H9 (cell line): ENCODE measurements around the gene LRRC51. TPM values are rescaled to one million over a fixed set of nuclear protein-coding genes. Genes with fewer than 3 reads are reported as not detected.

Source experiments
- DNase-seq: peaks from one replicate; pipeline ENCODE4 v3.0.0-alpha.2; 2017
- H2AFZ ChIP-seq: one replicate; pipeline ENCODE4 v1.6.1; 2013; ENCODE audit warnings: mild to moderate bottlenecking, low read length, control low read depth, moderate library complexity
- H2AK5ac ChIP-seq: 2 replicates; pipeline ENCODE4 v1.6.1; 2013; ENCODE audit warnings: low read length, control low read depth, mixed read lengths; ENCODE audit not compliant: insufficient read length
- H2BK120ac ChIP-seq: one replicate; pipeline ENCODE4 v1.6.1; 2013; ENCODE audit warnings: low read depth, mild to moderate bottlenecking, low read length, control low read depth, inconsistent platforms; ENCODE audit not compliant: poor library complexity, severe bottlenecking
- H2BK12ac ChIP-seq: 2 replicates; pipeline ENCODE4 v1.6.1; 2013; ENCODE audit warnings: low read length, control low read depth, mixed read lengths, low read depth; ENCODE audit not compliant: insufficient read length
- H2BK15ac ChIP-seq: 2 replicates; pipeline ENCODE4 v1.6.1; 2013; ENCODE audit warnings: low read depth, low read length, control low read depth
- H2BK20ac ChIP-seq: one replicate; pipeline ENCODE4 v1.6.1; 2013; ENCODE audit warnings: low read depth, mild to moderate bottlenecking, low read length, control low read depth, inconsistent platforms; ENCODE audit not compliant: poor library complexity, severe bottlenecking
- H2BK5ac ChIP-seq: 2 replicates; pipeline ENCODE4 v1.6.1; 2013; ENCODE audit warnings: low read length, control low read depth, mixed read lengths; ENCODE audit not compliant: insufficient read length
- H3K14ac ChIP-seq: 2 replicates; pipeline ENCODE4 v1.6.1; 2013; ENCODE audit warnings: low read length, control low read depth; ENCODE audit not compliant: insufficient read depth
- H3K18ac ChIP-seq: 2 replicates; pipeline ENCODE4 v1.6.1; 2013; ENCODE audit warnings: low read depth, mild to moderate bottlenecking, mixed read lengths, low read length, control low read depth; ENCODE audit not compliant: insufficient read length
- H3K23ac ChIP-seq: 2 replicates; pipeline ENCODE4 v1.6.1; 2013; ENCODE audit warnings: low read length, control low read depth, mixed read lengths, low read depth; ENCODE audit not compliant: insufficient read length
- H3K23me2 ChIP-seq: 2 replicates; pipeline ENCODE4 v1.6.1; 2013; ENCODE audit warnings: low read depth, mild to moderate bottlenecking, mixed read lengths, low read length, control low read depth; ENCODE audit not compliant: insufficient read length, poor library complexity, severe bottlenecking
- H3K27ac ChIP-seq: 2 replicates; pipeline ENCODE4 v1.5.1; 2013; ENCODE audit warnings: low read length, control low read depth, mixed read lengths, low read depth; ENCODE audit not compliant: insufficient read length
- H3K27me3 ChIP-seq: 2 replicates; pipeline ENCODE4 v1.6.1; 2013; ENCODE audit warnings: low read length, control low read depth, inconsistent platforms; ENCODE audit not compliant: insufficient read depth
- H3K4ac ChIP-seq: 2 replicates; pipeline ENCODE4 v1.6.1; 2013; ENCODE audit warnings: low read depth, mild to moderate bottlenecking, control low read depth, inconsistent platforms, low read length, moderate library complexity
- H3K4me1 ChIP-seq: 2 replicates; pipeline ENCODE4 v1.6.1; 2013; ENCODE audit warnings: low read length, control low read depth, inconsistent platforms; ENCODE audit not compliant: insufficient read depth
- H3K4me2 ChIP-seq: 2 replicates; pipeline ENCODE4 v1.6.1; 2013; ENCODE audit warnings: low read length, control low read depth, mixed read lengths; ENCODE audit not compliant: insufficient read length, insufficient read depth
- H3K56ac ChIP-seq: 2 replicates; pipeline ENCODE4 v1.6.1; 2013; ENCODE audit warnings: low read depth, mild to moderate bottlenecking, mixed read lengths, low read length, control low read depth; ENCODE audit not compliant: insufficient read length
- H3K79me1 ChIP-seq: 2 replicates; pipeline ENCODE4 v1.6.1; 2013; ENCODE audit warnings: low read depth, mild to moderate bottlenecking, moderate library complexity, low read length, control low read depth, inconsistent platforms; ENCODE audit not compliant: insufficient read depth, poor library complexity, severe bottlenecking
- H3K79me2 ChIP-seq: 2 replicates; pipeline ENCODE4 v1.6.1; 2013; ENCODE audit warnings: low read length, control low read depth, inconsistent platforms; ENCODE audit not compliant: insufficient read depth
- H3K9ac ChIP-seq: 2 replicates; pipeline ENCODE4 v1.6.1; 2013; ENCODE audit warnings: low read length, control low read depth, mixed read lengths; ENCODE audit not compliant: insufficient read length; ENCODE audit errors: extremely low read depth
- H3K9me3 ChIP-seq: one replicate; pipeline ENCODE4 v1.6.1; 2013; ENCODE audit warnings: low read depth, low read length, inconsistent platforms; ENCODE audit not compliant: control insufficient read depth
- H3T11ph ChIP-seq: one replicate; pipeline ENCODE4 v1.6.1; 2013; ENCODE audit warnings: mild to moderate bottlenecking, low read length, control low read depth, inconsistent platforms
- H4K20me1 ChIP-seq: one replicate; pipeline ENCODE4 v1.6.1; 2013; ENCODE audit not compliant: control insufficient read depth, insufficient read length, insufficient read depth
- H4K5ac ChIP-seq: 2 replicates; pipeline ENCODE4 v1.6.1; 2013; ENCODE audit warnings: low read depth, mild to moderate bottlenecking, mixed read lengths, low read length, control low read depth; ENCODE audit not compliant: insufficient read length
- H4K8ac ChIP-seq: replicated peaks from 2 replicates; pipeline ENCODE4 v1.6.1; 2013; ENCODE audit warnings: low read length, control low read depth, mixed read lengths, low read depth; ENCODE audit not compliant: insufficient read length
- H4K91ac ChIP-seq: 2 replicates; pipeline ENCODE4 v1.6.1; 2013; ENCODE audit warnings: low read depth, mild to moderate bottlenecking, moderate library complexity, mixed read lengths, low read length, control low read depth; ENCODE audit not compliant: insufficient read length
- H3K27ac Mint-ChIP-seq, 3 experiments: 2 replicates in 2 of 3; 3 replicates in 1 of 3; pipeline ENCODE4 v1.8.0; 2020 to 2021; ENCODE audit warnings: mixed read lengths in 3 of 3, mild to moderate bottlenecking in 1 of 3, moderate library complexity in 1 of 3
- H3K27me3 Mint-ChIP-seq: 2 replicates; pipeline ENCODE4 v1.8.0; 2021; ENCODE audit warnings: low read depth, mild to moderate bottlenecking, moderate library complexity, mixed read lengths
- H3K36me3 Mint-ChIP-seq, 3 experiments: 2 replicates in 2 of 3; 3 replicates in 1 of 3; pipeline ENCODE4 v1.8.0; 2020 to 2021; ENCODE audit warnings: low read depth in 3 of 3, mixed read lengths in 3 of 3; ENCODE audit not compliant: insufficient read depth in 1 of 3
- H3K4me1 Mint-ChIP-seq, 2 experiments: 2 replicates each; pipeline ENCODE4 v1.8.0; 2020; ENCODE audit warnings: mixed read lengths in 2 of 2
- H3K4me3 Mint-ChIP-seq, 2 experiments: 2 replicates in 1 of 2; 3 replicates in 1 of 2; pipeline ENCODE4 v1.8.0; 2020 to 2021; ENCODE audit warnings: mild to moderate bottlenecking in 2 of 2, mixed read lengths in 2 of 2, moderate library complexity in 1 of 2
- H3K9me3 Mint-ChIP-seq, 2 experiments: 2 replicates in 1 of 2; 3 replicates in 1 of 2; pipeline ENCODE4 v1.8.0; 2020; ENCODE audit warnings: mild to moderate bottlenecking in 2 of 2, mixed read lengths in 2 of 2, moderate library complexity in 1 of 2
- WGBS: extraction: QIAGEN DNeasy Blood & Tissue Kit; methylation state at CpG from one replicate; pipeline ENCODE4 v1.1.7; 2013; ENCODE audit warnings: missing lambda C conversion rate, low lambda C conversion rate, mixed read lengths; ENCODE audit not compliant: insufficient read length; ENCODE audit errors: extremely low coverage; 5-methylcytosine and 5-hydroxymethylcytosine counted together
- total RNA-seq: library from RNA; stranded (reverse); gene quantifications from 2 replicates; pipeline ENCODE4 v1.2.1, GENCODE V29; 2021
- TF ChIP-seq, protein P1 (sequence below): fragments of 200-600 bp; sonication (generic); conservative IDR thresholded peaks from 3 replicates; pipeline ENCODE4 v1.8.0; 2021; ENCODE audit warnings: antibody characterized with exemption, mild to moderate bottlenecking

LRRC51 gene
- total RNA-seq, 1 experiment from 2014 or later: 3.1 TPM

DNA sequence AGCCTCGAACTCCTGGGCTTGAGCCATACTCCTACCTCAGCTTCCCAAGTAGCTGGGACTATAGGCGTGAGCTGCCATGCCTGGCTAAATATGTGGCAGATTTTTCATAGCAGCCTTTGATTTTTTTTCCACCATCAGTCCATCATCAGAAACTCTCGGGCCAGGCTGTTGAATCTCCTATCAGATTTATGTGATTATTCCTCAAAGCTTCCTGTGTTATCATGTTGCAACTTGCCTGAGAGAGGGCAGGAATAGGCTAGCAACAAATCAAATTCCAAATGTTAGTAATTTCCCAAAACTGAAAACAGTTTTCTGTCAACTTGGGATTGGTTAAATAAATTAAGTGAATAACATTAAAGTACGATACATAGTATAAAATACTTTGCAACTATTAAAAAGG lies 3.4 kb downstream of the LRRC51 start:
- Histone ChIP-seq H3K4me1 (no peaks in the 10 kb centered on the region), H3K4me2 (no peak overlapping the region), H4K8ac (no peak overlapping the region), H3T11ph (no peak overlapping the region), H3K79me1 (no peaks in the 10 kb centered on the region), H2AK5ac (no peak overlapping the region), H3K23ac (no peak overlapping the region), H4K5ac (no peak overlapping the region), H3K79me2 (peaks cover 6% of the 10 kb centered on the region), H3K9me3 (no peaks in the 10 kb centered on the region), H2BK5ac (no peak overlapping the region), H3K18ac (no peak overlapping the region), H2BK20ac (no peak overlapping the region), H2AFZ (no peak overlapping the region), H2BK120ac (no peak overlapping the region), H3K23me2 (peaks cover 7% of the 10 kb centered on the region), H4K91ac (no peak overlapping the region), H3K27me3 (no peaks in the 10 kb centered on the region), H3K27ac (no peak overlapping the region), H3K14ac (no peak overlapping the region), H2BK12ac (no peak overlapping the region), H4K20me1 (no peaks in the 10 kb centered on the region), H2BK15ac (no peak overlapping the region), H3K4ac (no peak overlapping the region), H3K9ac (no peak overlapping the region), H3K56ac (no peak overlapping the region)
- no CpG with 5 or more reads among the region's 4 CpGs for WGBS
- Mint-ChIP-seq H3K27me3 (no peaks in the 10 kb centered on the region; the same call in 1 of the 2 replicates), H3K36me3 (no peaks in the 10 kb centered on the region; a peak in 1 of 7 replicates), H3K27ac (no peak overlapping the region), H3K9me3 (no peaks in the 10 kb centered on the region), H3K4me1 (peaks cover 12 to 14% of the 10 kb centered on the region in 2 experiments), H3K4me3 (no peak overlapping the region)
- TF ChIP-seq, protein P1, sequence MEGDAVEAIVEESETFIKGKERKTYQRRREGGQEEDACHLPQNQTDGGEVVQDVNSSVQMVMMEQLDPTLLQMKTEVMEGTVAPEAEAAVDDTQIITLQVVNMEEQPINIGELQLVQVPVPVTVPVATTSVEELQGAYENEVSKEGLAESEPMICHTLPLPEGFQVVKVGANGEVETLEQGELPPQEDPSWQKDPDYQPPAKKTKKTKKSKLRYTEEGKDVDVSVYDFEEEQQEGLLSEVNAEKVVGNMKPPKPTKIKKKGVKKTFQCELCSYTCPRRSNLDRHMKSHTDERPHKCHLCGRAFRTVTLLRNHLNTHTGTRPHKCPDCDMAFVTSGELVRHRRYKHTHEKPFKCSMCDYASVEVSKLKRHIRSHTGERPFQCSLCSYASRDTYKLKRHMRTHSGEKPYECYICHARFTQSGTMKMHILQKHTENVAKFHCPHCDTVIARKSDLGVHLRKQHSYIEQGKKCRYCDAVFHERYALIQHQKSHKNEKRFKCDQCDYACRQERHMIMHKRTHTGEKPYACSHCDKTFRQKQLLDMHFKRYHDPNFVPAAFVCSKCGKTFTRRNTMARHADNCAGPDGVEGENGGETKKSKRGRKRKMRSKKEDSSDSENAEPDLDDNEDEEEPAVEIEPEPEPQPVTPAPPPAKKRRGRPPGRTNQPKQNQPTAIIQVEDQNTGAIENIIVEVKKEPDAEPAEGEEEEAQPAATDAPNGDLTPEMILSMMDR: no peak
- DNase-seq: no peak
